Measurements from ENCODE around the gene ADAMTS9.

Gene ADAMTS9, protein sequence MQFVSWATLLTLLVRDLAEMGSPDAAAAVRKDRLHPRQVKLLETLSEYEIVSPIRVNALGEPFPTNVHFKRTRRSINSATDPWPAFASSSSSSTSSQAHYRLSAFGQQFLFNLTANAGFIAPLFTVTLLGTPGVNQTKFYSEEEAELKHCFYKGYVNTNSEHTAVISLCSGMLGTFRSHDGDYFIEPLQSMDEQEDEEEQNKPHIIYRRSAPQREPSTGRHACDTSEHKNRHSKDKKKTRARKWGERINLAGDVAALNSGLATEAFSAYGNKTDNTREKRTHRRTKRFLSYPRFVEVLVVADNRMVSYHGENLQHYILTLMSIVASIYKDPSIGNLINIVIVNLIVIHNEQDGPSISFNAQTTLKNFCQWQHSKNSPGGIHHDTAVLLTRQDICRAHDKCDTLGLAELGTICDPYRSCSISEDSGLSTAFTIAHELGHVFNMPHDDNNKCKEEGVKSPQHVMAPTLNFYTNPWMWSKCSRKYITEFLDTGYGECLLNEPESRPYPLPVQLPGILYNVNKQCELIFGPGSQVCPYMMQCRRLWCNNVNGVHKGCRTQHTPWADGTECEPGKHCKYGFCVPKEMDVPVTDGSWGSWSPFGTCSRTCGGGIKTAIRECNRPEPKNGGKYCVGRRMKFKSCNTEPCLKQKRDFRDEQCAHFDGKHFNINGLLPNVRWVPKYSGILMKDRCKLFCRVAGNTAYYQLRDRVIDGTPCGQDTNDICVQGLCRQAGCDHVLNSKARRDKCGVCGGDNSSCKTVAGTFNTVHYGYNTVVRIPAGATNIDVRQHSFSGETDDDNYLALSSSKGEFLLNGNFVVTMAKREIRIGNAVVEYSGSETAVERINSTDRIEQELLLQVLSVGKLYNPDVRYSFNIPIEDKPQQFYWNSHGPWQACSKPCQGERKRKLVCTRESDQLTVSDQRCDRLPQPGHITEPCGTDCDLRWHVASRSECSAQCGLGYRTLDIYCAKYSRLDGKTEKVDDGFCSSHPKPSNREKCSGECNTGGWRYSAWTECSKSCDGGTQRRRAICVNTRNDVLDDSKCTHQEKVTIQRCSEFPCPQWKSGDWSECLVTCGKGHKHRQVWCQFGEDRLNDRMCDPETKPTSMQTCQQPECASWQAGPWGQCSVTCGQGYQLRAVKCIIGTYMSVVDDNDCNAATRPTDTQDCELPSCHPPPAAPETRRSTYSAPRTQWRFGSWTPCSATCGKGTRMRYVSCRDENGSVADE (N-terminal part only)

DNA sequence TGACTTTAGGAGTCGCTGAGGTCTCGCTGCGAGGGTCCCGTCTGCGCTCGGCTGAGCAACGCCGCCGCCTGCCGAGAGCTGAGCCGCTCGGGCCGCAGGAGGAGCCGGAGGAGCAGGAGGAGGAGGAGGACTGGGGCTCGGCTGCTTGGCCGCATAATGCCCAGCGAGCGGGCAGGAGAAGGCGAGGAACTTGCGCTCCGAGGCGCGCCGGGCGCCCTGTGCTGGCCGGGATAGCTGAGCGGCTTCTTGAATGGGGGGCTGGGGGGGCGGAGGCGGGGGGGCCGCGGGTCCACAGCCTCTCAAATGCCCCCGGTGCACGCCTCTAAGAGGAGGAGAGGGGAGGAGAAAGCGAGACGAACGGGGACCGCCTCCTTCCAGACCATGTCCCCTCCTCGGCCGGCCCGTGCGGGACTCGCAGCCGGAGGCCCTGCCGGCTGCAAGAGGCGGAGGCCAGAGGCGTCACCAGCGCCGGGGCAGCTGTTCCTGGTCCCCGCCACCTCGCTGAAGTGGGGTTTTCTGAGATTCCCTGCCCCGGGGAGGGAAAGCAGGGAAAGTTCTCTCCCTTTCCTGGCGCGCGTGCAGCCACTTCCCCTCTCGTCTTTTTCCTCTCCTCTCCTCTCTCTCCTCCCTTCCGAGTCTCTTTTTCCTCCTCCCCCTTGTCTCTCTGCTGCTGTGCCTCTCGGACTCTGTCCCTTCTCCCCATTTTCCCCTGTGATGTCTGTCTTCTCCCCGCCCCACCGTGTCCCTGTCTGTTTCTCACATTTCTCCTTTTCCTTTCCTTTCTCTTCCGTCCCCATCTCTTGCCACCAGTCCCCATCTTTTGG lies at the start of gene ADAMTS9:
ADAMTS9 (minus strand) TSS at position 220 of the 824 bp plus-strand sequence. CDS start 343 bp downstream, outside the sequence.
- DNase-seq (ENCODE audit: low read depth) = peak; percentile 31
- TF ChIP-seq, protein P1, sequence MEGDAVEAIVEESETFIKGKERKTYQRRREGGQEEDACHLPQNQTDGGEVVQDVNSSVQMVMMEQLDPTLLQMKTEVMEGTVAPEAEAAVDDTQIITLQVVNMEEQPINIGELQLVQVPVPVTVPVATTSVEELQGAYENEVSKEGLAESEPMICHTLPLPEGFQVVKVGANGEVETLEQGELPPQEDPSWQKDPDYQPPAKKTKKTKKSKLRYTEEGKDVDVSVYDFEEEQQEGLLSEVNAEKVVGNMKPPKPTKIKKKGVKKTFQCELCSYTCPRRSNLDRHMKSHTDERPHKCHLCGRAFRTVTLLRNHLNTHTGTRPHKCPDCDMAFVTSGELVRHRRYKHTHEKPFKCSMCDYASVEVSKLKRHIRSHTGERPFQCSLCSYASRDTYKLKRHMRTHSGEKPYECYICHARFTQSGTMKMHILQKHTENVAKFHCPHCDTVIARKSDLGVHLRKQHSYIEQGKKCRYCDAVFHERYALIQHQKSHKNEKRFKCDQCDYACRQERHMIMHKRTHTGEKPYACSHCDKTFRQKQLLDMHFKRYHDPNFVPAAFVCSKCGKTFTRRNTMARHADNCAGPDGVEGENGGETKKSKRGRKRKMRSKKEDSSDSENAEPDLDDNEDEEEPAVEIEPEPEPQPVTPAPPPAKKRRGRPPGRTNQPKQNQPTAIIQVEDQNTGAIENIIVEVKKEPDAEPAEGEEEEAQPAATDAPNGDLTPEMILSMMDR (IDR thresholded peaks at IDR 0.05; ENCODE audit: low read depth, low read length, missing control alignments) = no peak
- H3K4me3 ChIP-seq (ENCODE audit: low read depth, low read length) = peak within 1 kb of the TSS; percentile 61
- in situ Hi-C loops (cut with HindIII; ENCODE audit: low sequenced_read_pairs) = no loop called here

DNA sequence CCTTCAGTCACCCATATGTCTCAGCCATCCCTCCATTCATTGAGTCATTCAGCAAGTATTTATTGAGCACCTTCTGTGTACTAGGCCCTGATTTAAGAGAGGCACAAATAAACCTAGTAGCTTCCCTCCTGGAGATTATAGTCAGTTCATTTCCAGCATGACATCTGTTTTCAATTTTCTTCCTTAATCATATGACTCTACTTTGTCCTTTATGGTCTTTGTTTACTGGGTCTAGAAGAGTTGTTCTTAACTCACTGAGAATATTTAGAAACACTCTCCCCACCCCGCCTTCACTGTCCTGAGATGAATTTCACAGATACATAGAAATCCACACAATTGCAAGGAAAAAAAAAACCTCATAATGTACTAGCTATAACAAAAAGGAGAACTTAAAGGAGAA lies 44.8 kb upstream of the ADAMTS9 start:
- in situ Hi-C loops (cut with HindIII; ENCODE audit: low sequenced_read_pairs) = no loop called here
- DNase-seq (ENCODE audit: low read depth) = no peak

DNA sequence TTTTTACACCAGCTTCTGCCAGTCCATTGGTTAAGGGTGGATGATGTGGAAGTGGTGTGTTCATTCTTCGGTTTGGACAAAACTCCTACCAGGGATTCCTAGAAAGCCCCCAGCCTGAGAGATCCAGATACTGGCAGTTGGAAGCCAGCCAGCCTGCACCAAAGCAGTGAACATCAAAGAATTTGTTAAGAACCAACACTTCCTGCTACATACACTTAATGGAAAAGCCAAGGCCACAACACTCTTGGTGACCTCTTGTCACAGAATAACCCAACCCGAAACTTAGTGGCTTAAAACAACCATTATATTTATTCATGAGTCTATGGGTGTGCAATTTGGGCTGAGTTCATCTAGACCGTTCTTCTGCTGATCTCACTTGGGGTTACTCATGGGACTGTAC lies 42.9 kb upstream of the ADAMTS9 start:
- TF ChIP-seq, protein P1 (IDR thresholded peaks at IDR 0.05; ENCODE audit: low read depth, low read length, missing control alignments) = no peak
- in situ Hi-C loops (cut with HindIII; ENCODE audit: low sequenced_read_pairs) = no loop called here
- no peak for DNase-seq (ENCODE audit: low read depth)
- no peak overlapping the region for H3K4me3 ChIP-seq (ENCODE audit: low read depth, low read length)

More for the DNA sequence above, 44.8 kb upstream of the ADAMTS9 start:
- TF ChIP-seq, protein P1 (IDR thresholded peaks at IDR 0.05; ENCODE audit: low read depth, low read length, missing control alignments) = no peak
- H3K4me3 ChIP-seq (ENCODE audit: low read depth, low read length) = no peak overlapping the region

DNA sequence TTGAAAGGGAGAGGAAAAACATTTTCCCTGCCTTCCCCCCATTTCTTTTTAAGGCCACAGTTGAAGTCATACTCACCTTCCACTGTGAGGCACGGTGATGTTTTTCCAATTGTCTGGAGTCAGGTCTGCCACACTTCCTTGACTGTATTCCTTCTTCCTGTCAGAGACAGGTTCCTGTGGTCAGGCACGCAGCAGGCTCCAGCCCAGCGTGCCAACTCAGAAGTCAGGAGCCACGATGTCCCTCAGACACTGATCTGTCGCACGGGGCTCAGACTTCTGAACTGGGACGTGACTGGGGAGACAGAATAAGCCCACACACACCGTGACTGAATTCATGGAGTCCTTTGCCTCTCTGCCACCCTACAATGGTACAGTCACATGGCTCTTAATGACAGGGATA lies 41.2 kb upstream of the ADAMTS9 start:
- in situ Hi-C loops (cut with HindIII; ENCODE audit: low sequenced_read_pairs) = no loop called here
- TF ChIP-seq, protein P1 (IDR thresholded peaks at IDR 0.05; ENCODE audit: low read depth, low read length, missing control alignments) = no peak
- no peak overlapping the region for H3K4me3 ChIP-seq (ENCODE audit: low read depth, low read length)
- no peak for DNase-seq (ENCODE audit: low read depth)

DNA sequence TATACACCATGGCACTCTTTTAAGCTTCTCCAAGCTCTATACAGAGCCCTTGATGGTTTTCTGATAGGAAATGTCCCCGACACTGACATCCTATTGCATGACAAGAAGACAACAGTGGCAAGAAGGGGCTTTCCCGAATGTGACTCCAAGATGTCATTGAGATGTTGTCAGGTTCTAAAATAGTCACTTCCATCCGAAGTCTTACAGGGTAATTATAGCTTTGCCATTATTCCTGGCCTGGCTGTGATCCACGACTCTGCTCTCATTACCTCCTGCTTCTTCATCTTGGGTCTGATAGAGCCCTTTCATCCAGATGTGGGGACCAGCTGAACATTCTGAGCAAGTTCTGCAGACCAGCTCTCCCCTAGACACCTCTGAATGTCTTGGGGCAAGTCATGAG lies 40.6 kb upstream of the ADAMTS9 start:
- TF ChIP-seq, protein P1 (IDR thresholded peaks at IDR 0.05; ENCODE audit: low read depth, low read length, missing control alignments) = no peak
- in situ Hi-C loops (cut with HindIII; ENCODE audit: low sequenced_read_pairs) = no loop called here
- no peak overlapping the region for H3K4me3 ChIP-seq (ENCODE audit: low read depth, low read length)
- DNase-seq (ENCODE audit: low read depth) = no peak
